Breast epithelium (tissue), 3 donors: Measurements from ENCODE around the gene DSCAML1.

Experiments used
- CTCF ChIP-seq, 3 donors: fragments of 450-650 bp; IDR thresholded peaks; one replicate each; pipeline ENCODE4 v1.5.1; 2016 to 2017; ENCODE audit warnings: antibody characterized with exemption in 3 of 3, mild to moderate bottlenecking in 3 of 3, moderate library complexity in 3 of 3
- POLR2A ChIP-seq: fragments of 450-650 bp; IDR thresholded peaks from one replicate; pipeline ENCODE4 v1.6.1; 2016; ENCODE audit warnings: antibody characterized with exemption, mild to moderate bottlenecking, moderate library complexity
- POLR2AphosphoS5 ChIP-seq, 3 donors: sonication (generic); formaldehyde crosslinking; IDR thresholded peaks; one replicate each; pipeline ENCODE4 v1.6.1; 2017; ENCODE audit warnings: antibody characterized with exemption in 3 of 3

GRCh38 chr11:117643606-117644300, 153.3 kb downstream of the DSCAML1 start:
- TF ChIP-seq POLR2AphosphoS5 (IDR thresholded peaks at IDR 0.05) (no peak), CTCF (IDR thresholded peaks at IDR 0.05) (no peak), POLR2A (no peak)
